ENCODE data around the gene BACH2. TPM values are rescaled to one million over a fixed set of nuclear protein-coding genes. Genes with fewer than 3 reads are reported as not detected.

Gene BACH2
- total and polyA plus RNA-seq, 2 of the 8 experiments (the other 6 are each of a cell fraction or from before 2014, with no cell fraction given): 1.9 to 5.9 TPM

GRCh38 chr6:90044182-90044832 lies 252.3 kb downstream of the BACH2 start (continued):
- no peak for TF ChIP-seq USF2 (IDR thresholded peaks at IDR 0.05; ENCODE audit: low read length)
- no peak for TF ChIP-seq SP1 (IDR thresholded peaks at IDR 0.05; ENCODE audit: low read depth, low read length)
- no peak for TF ChIP-seq CHD2 (IDR thresholded peaks at IDR 0.05; ENCODE audit: low read length)
- TF ChIP-seq SIX5 (IDR thresholded peaks at IDR 0.05; ENCODE audit: low read depth, low read length): no peak
- TF ChIP-seq ASH2L (IDR thresholded peaks at IDR 0.05; ENCODE audit: low read length): no peak
- TF ChIP-seq SP4 (IDR thresholded peaks at IDR 0.05; ENCODE audit: low read length): no peak
- TF ChIP-seq RFX5 (IDR thresholded peaks at IDR 0.05; ENCODE audit: borderline replicate concordance, low read depth, low read length): no peak
- TF ChIP-seq TAF1 (IDR thresholded peaks at IDR 0.05; ENCODE audit: low read depth, low read length): no peak
